Gastroesophageal sphincter (tissue), 4 donors: ENCODE data around the gene BRS3. TPM values are rescaled to one million over a fixed set of nuclear protein-coding genes. Genes with fewer than 3 reads are reported as not detected.

ENCODE experiments used
- ATAC-seq: fragments of 150-250 bp; one replicate; pipeline ENCODE4 v1.9.1; 2016; ENCODE audit warnings: mild to moderate bottlenecking, moderate library complexity
- H3K27ac ChIP-seq, 4 donors: fragments of 200-600 bp; sonication (generic) in 3 of 4; 1 replicate in 3 of 4; 2 replicates in 1 of 4; pipeline ENCODE4 v1.5.1; 2016 to 2019
- H3K27me3 ChIP-seq: fragments of 200-600 bp; sonication (generic); one replicate; pipeline ENCODE4 v1.5.1; 2019
- H3K36me3 ChIP-seq, 2 donors: fragments of 200-600 bp; sonication (generic); one replicate each; pipeline ENCODE4 v1.5.1; 2019; ENCODE audit warnings: control low read depth in 1 of 2
- H3K4me1 ChIP-seq, 3 donors: fragments of 200-600 bp; sonication (generic); 1 replicate in 2 of 3; 2 replicates in 1 of 3; pipeline ENCODE4 v1.5.1; 2016 to 2019; ENCODE audit warnings: control low read depth in 2 of 3
- H3K4me3 ChIP-seq, 2 donors: fragments of 200-600 bp; sonication (generic); one replicate each; pipeline ENCODE4 v1.5.1; 2019; ENCODE audit warnings: mild to moderate bottlenecking in 1 of 2, moderate library complexity in 1 of 2
- H3K9me3 ChIP-seq, 3 donors: fragments of 200-600 bp; sonication (generic); one replicate each; pipeline ENCODE4 v1.5.1; 2017 to 2019; ENCODE audit warnings: control low read depth in 2 of 3
- EP300 ChIP-seq: sonication (generic); formaldehyde crosslinking; IDR thresholded peaks from one replicate; pipeline ENCODE4 v1.6.1; 2017; ENCODE audit warnings: antibody characterized with exemption, mild to moderate bottlenecking
- POLR2A ChIP-seq, 2 donors: fragments of 450-650 bp; IDR thresholded peaks; one replicate each; pipeline ENCODE4 v1.6.1; 2017; ENCODE audit warnings: antibody characterized with exemption in 2 of 2, mild to moderate bottlenecking in 2 of 2, moderate library complexity in 1 of 2
- POLR2AphosphoS5 ChIP-seq: sonication (generic); formaldehyde crosslinking; IDR thresholded peaks from one replicate; pipeline ENCODE4 v1.6.1; 2017; ENCODE audit warnings: antibody characterized with exemption
- WGBS, 2 donors: methylation state at CpG; one replicate each; pipeline ENCODE4 v1.1.5; 2018; ENCODE audit warnings: low coverage in 1 of 2; 5-methylcytosine and 5-hydroxymethylcytosine counted together
- total RNA-seq, 4 donors: library from RNA; depleted of rRNA; stranded (reverse); fragments of >200 nt; gene quantifications; one replicate each; pipeline ENCODE4 v1.1.0, GENCODE V29; 2016
- TF ChIP-seq, protein P1 (sequence below), 4 experiments: fragments of 200-600 bp in 2 of 4; fragments of 450-650 bp in 2 of 4; sonication (generic) in 1 of 4; IDR thresholded peaks; one replicate each; pipeline ENCODE4 v1.5.1; 2017 to 2019; ENCODE audit warnings: antibody characterized with exemption in 4 of 4, mild to moderate bottlenecking in 2 of 4, moderate library complexity in 2 of 4

BRS3 gene
- total RNA-seq, 4 donors from 2014 or later, result not detected

DNA sequence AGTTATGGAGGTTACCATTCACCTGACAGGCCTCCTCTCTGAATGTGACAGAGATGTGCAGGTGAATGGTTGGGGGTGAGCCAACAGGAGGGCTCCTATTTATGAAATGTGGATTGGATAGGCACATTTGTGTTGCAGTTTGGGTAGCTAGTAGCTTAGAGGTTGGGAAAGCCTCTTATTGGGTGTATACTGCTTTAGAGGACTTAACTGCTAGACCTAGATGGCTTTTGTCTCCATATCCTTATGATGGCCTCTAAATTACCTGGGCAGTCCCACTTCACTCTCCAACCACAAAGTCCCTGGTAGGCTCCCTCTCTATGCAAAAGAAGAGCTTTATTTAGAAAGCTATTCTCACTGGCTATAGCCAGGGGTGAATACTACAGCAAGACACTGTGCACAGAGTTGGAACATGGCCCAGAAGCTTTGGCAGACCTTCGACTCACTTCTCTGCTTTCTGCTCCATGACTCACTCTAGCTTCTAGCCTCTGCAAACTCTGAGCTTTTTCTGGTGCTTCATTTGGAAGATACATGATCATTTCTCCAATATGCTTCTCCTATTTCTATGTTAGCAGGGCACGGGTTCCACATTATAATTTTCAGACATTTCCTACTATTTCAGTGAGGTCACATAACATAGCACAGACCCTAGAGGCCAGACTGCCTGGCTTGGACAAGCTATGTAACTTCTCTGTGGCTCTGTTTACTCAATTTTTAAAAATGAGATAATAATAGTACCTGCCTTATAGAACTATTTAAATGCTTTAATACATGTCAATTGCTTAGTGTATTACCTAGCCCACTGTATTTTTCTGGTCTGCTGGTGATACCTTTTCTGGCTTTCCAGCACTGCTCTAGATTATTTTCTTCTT is 38.2 kb downstream of the BRS3 start:
- Histone ChIP-seq H3K4me3 (no peak overlapping the region), H3K4me1 (peaks cover 0 to 22% (median 0%) of the 10 kb centered on the region in 3 donors), H3K9me3 (no peaks in the 10 kb centered on the region), H3K27ac (peak overlapping the region in 3 of 4 donors; percentile 58 to 72 (median 68)), H3K36me3 (no peaks in the 10 kb centered on the region), H3K27me3 (no peaks in the 10 kb centered on the region)
- TF ChIP-seq, protein P1, sequence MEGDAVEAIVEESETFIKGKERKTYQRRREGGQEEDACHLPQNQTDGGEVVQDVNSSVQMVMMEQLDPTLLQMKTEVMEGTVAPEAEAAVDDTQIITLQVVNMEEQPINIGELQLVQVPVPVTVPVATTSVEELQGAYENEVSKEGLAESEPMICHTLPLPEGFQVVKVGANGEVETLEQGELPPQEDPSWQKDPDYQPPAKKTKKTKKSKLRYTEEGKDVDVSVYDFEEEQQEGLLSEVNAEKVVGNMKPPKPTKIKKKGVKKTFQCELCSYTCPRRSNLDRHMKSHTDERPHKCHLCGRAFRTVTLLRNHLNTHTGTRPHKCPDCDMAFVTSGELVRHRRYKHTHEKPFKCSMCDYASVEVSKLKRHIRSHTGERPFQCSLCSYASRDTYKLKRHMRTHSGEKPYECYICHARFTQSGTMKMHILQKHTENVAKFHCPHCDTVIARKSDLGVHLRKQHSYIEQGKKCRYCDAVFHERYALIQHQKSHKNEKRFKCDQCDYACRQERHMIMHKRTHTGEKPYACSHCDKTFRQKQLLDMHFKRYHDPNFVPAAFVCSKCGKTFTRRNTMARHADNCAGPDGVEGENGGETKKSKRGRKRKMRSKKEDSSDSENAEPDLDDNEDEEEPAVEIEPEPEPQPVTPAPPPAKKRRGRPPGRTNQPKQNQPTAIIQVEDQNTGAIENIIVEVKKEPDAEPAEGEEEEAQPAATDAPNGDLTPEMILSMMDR (IDR thresholded peaks at IDR 0.05), result no peak
- TF ChIP-seq POLR2AphosphoS5 (no peak), POLR2A (IDR thresholded peaks at IDR 0.05) (no peak), EP300 (no peak)
- peak; percentile 95 for ATAC-seq
- WGBS, 2 donors, result 7 to 24% methylated on average over 2 of the region's 2 CpGs

DNA sequence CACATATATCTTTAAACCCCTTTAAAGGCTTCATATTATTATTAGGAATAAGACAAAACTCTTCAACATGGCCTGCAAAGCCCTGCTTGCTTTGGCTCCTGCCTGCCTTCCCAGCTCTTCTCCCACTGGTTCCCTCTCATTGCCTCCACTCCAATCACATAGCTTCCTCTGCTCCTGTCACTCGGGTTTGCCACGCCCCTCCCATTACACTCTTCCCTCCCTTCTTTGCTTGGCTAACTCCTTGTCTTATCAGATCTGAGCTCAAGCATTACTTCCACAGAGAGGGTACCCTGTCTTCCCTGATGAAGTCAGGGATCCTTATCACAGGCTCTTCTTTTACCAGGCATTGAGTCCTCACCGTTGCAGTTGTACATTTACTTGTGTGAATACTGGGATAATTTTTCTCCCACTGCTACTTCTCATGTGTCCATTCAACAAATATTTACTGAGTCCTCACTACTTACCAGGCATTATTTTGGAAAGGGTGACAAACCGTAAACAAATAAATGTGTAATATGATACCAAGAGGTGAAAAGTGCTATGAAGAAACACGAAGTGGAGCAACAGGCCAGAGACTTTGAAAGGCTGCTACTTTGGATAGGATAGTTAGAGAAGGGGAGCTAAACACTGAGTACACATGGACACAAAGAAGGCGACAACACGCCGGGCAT is 41.0 kb downstream of the BRS3 start:
- H3K36me3 ChIP-seq, result no peaks in the 10 kb centered on the region
- H3K4me3 ChIP-seq, result no peak overlapping the region
- H3K27ac ChIP-seq, result no peak overlapping the region
- H3K9me3 ChIP-seq, result no peaks in the 10 kb centered on the region
- no peaks in the 10 kb centered on the region for H3K27me3 ChIP-seq
- TF ChIP-seq POLR2AphosphoS5, result no peak
- TF ChIP-seq POLR2A (IDR thresholded peaks at IDR 0.05), result no peak
- TF ChIP-seq EP300, result no peak
- TF ChIP-seq, protein P1 (IDR thresholded peaks at IDR 0.05), result no peak
- no peak for ATAC-seq
- 77 to 81% methylated on average over 6 to 8 of the region's 8 CpGs for WGBS, 2 donors
- H3K4me1 ChIP-seq, result peaks cover 0 to 22% (median 0%) of the 10 kb centered on the region in 3 donors

DNA sequence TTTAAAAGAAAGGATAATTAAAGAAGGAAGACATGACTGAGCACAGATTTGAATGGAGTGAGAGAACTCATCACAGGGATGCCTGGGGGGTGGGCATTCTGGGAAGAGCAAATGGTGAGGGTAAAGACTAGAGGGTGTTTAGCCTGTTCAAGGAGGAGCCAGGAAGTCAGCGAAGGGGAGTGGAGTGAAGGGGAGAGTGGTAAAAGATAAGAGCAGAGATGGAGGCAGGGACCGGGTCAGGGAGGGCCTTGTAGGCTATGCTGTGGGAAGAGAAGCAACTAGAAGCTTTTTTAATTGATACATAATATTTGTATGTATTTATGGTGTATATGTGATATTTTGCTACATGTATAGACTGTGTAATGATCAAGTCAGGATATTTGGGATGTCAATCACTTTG is 42.0 kb downstream of the BRS3 start:
- Histone ChIP-seq H3K4me3 (no peak overlapping the region), H3K27ac (no peak overlapping the region), H3K9me3 (no peaks in the 10 kb centered on the region), H3K4me1 (peaks cover 0 to 22% (median 0%) of the 10 kb centered on the region in 3 donors), H3K36me3 (no peaks in the 10 kb centered on the region), H3K27me3 (no peaks in the 10 kb centered on the region)
- no peak for ATAC-seq
- TF ChIP-seq EP300 (no peak), POLR2AphosphoS5 (no peak), POLR2A (IDR thresholded peaks at IDR 0.05) (no peak)
- TF ChIP-seq, protein P1 (IDR thresholded peaks at IDR 0.05), result no peak
- 75 to 77% methylated on average over 2 of the region's 2 CpGs for WGBS, 2 donors

DNA sequence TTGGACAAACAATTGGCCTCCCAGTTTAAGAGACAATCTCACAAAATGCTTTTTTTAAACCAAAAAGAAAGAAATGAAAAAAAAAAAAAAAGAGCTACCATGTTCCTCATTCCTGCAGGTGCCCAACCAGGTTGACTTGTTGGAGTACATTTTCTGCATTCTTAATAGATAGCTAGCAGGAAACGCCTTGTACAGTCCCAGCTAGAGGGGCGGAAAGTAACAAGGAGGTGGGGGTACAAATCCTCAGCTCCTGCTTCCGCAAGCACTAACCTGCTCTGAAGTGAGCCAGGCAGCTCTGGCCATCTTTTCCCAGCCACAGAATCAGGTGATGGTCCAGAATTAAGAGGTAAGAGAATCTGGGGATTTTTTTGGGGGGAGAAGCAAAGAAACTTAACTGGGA is 44.2 kb downstream of the BRS3 start, which contains the start of gene VGLL1:
Gene VGLL1 (plus strand): TSS at position 265 of the 400 bp plus-strand sequence. CDS start 3,806 bp downstream, outside the sequence.
- TF ChIP-seq, protein P1 (IDR thresholded peaks at IDR 0.05), result no peak
- TF ChIP-seq POLR2AphosphoS5 (no peak), EP300 (no peak), POLR2A (IDR thresholded peaks at IDR 0.05) (no peak)
- no peaks in the 10 kb centered on the region for H3K36me3 ChIP-seq
- no peak for ATAC-seq
- H3K27me3 ChIP-seq, result no peaks in the 10 kb centered on the region
- H3K9me3 ChIP-seq, result no peaks in the 10 kb centered on the region
- no peak within 1 kb of the TSS for H3K4me3 ChIP-seq
- 100% methylated on average over 1 of the region's 3 CpGs; no CpG with 5 or more reads in 1 of the 2 donors for WGBS, 2 donors
- H3K4me1 ChIP-seq, result peaks cover 0 to 3% (median 0%) of the 10 kb centered on the region in 3 donors
- H3K27ac ChIP-seq, result no peak within 1 kb of the TSS
